Kidney epithelial cell (primary cell): ENCODE measurements around the gene CHKA. TPM values are rescaled to one million over a fixed set of nuclear protein-coding genes. Genes with fewer than 3 reads are reported as not detected.

Source experiments
- DNase-seq: peaks from one replicate; pipeline ENCODE4 v3.0.0-alpha.2; 2010; ENCODE audit warnings: low read depth
- H3K27me3 ChIP-seq: 2 replicates; pipeline ENCODE4 v1.6.0; 2011; ENCODE audit warnings: low read length; ENCODE audit not compliant: control insufficient read depth, insufficient read depth
- H3K36me3 ChIP-seq: 2 replicates; pipeline ENCODE4 v1.5.1; 2011; ENCODE audit warnings: low read length; ENCODE audit not compliant: control insufficient read depth, insufficient read depth
- H3K4me3 ChIP-seq: 2 replicates; pipeline ENCODE4 v1.5.1; 2011; ENCODE audit warnings: low read depth, mild to moderate bottlenecking, control low read depth, low read length
- total RNA-seq: library from RNA; depleted of rRNA; stranded (reverse); fragments of >200 nt; gene quantifications from 2 replicates; pipeline ENCODE4 v1.2.3, GENCODE V29; 2015
- TF ChIP-seq, protein P1 (sequence below): IDR thresholded peaks from 2 replicates; pipeline ENCODE4 v1.5.1; 2011; ENCODE audit warnings: mild to moderate bottlenecking, moderate library complexity, low read length, control low read depth, inconsistent platforms; ENCODE audit not compliant: insufficient read depth, poor library complexity, severe bottlenecking

The CHKA gene
- total RNA-seq, 1 donor from 2014 or later = 30.9 TPM

DNA sequence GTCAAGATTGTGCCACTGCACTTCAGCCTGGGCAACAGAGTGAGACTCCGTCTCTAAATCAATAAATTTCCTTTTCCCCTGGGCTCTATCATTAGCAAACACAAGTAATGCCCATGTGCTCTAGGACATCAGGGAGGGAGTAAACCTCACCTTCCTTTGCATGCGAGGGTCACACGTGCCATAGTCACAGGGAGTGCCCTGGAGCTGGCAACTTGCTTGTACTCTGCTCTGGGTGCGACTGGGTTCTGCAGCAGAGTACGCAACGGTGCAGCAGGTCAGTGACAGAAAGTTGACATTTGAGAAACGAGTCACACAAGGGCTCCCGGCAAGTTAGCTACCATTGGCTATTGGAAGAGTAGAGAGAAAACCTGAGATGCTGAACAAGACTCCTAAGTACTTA, 32.6 kb upstream of the CHKA start:
- Histone ChIP-seq H3K36me3 (peaks cover 3% of the 10 kb centered on the region), H3K27me3 (no peaks in the 10 kb centered on the region), H3K4me3 (no peak overlapping the region)
- no peak for DNase-seq
- TF ChIP-seq, protein P1, sequence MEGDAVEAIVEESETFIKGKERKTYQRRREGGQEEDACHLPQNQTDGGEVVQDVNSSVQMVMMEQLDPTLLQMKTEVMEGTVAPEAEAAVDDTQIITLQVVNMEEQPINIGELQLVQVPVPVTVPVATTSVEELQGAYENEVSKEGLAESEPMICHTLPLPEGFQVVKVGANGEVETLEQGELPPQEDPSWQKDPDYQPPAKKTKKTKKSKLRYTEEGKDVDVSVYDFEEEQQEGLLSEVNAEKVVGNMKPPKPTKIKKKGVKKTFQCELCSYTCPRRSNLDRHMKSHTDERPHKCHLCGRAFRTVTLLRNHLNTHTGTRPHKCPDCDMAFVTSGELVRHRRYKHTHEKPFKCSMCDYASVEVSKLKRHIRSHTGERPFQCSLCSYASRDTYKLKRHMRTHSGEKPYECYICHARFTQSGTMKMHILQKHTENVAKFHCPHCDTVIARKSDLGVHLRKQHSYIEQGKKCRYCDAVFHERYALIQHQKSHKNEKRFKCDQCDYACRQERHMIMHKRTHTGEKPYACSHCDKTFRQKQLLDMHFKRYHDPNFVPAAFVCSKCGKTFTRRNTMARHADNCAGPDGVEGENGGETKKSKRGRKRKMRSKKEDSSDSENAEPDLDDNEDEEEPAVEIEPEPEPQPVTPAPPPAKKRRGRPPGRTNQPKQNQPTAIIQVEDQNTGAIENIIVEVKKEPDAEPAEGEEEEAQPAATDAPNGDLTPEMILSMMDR = no peak

DNA sequence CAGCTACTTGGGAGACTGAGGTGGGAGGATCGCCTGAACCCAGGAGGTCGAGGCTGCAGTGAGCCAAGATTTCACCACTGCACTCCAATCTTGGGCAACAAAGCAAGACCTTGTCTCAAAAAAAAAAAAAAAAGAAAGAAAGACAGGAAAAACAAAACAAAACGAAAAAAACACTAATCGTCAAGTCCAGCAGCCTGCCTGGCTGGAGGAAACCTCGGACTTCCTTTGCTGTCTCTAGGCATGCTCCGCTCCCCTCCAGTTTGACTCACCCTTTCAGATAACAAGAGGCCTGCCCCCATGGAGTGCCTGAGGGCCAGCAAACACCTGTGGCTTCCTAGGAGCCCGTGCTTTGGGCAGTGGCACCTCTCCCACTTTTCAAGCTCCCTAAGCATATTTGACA, 28.8 kb upstream of the CHKA start:
- TF ChIP-seq, protein P1 = no peak
- DNase-seq = no peak
- H3K27me3 ChIP-seq = no peaks in the 10 kb centered on the region

GRCh38 chr11:68149417-68149816, 28.2 kb upstream of the CHKA start:
- no peak for DNase-seq
- H3K27me3 ChIP-seq = no peaks in the 10 kb centered on the region
- TF ChIP-seq, protein P1 = no peak
- H3K36me3 ChIP-seq = no peaks in the 10 kb centered on the region
- H3K4me3 ChIP-seq = no peak overlapping the region

More for the DNA sequence above, 28.8 kb upstream of the CHKA start:
- H3K4me3 ChIP-seq = no peak overlapping the region
- no peaks in the 10 kb centered on the region for H3K36me3 ChIP-seq

DNA sequence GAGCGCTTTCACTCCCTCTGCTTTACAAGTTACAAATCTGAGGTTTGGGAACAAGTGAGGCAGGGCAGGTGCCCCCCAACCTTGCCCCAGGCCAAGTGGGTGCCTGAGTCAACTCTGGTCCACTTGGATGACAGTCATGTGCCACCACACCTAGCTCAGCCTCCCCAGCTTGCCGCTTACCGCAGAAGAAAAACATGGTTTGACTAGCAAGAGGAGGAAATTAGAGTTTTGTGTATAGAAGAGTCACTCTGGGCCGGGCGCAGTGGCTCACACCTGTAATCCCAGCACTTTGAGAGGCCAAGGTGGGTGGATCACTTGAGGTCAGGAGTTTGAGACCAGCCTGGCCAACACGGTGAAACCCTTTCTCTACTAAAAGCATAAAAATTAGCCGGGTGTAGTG, 27.7 kb upstream of the CHKA start:
- H3K36me3 ChIP-seq = no peaks in the 10 kb centered on the region
- no peak overlapping the region for H3K4me3 ChIP-seq
- H3K27me3 ChIP-seq = no peaks in the 10 kb centered on the region
- DNase-seq = no peak
- TF ChIP-seq, protein P1 = no peak

DNA sequence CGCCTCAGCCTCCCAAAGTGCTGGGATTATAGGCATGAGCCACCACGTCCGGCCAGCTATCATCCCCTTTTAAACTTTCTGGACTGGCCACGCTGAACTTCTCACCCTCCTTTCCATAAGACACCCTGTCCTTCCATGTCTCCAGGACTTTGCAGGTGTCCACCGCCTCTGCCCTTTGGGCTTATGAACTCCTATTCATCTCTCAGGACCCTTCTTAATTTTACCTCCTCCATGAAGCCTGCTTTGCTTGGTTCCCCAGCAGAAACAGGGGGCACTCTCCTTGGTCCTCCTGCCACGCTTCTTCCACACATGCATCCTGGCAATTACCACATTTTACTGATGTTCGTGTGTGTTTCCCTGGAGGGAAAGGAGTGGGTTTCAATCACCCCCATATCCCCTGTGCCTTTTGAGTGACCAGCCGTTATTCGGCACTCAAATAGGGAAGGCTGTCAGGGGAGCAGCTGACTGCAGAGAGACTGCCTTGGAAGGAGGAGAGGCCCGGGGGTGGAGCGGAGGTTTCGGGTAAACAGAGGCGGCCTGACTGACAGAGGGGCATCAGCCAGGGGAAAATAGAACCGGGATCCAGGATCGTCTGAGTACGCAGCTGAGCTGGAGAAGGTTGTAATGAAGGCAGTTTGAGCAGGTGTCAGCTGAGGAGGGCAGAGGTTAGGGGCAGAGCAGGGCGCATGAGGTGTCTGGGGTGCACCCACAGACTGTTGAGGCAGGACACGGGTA, 27.1 kb upstream of the CHKA start:
- TF ChIP-seq, protein P1 = no peak
- H3K36me3 ChIP-seq = no peaks in the 10 kb centered on the region
- no peaks in the 10 kb centered on the region for H3K27me3 ChIP-seq
- no peak for DNase-seq
- H3K4me3 ChIP-seq = no peak overlapping the region
